Measurements from ENCODE around the gene FAM219B.

DNA sequence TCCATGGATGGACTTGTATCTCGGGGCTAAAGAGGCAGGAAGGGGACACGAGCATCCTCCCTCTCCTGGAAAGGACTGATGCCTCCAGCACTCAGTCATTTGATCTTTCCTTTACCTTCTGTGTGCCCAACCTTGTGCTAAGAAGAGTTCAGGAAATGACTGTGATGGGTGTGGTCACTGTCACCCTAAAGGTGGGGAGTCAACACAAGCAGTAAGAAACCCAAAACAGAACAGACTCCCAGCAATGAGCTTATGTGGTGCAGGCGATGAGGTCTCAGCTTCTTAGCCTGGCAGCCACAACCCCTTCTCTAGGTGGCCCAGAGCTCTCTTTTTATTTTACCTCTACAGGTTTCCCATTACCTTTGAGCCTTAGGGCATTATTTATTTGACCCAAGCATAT is 13.0 kb downstream of the FAM219B start:
- TF ChIP-seq, protein P1, sequence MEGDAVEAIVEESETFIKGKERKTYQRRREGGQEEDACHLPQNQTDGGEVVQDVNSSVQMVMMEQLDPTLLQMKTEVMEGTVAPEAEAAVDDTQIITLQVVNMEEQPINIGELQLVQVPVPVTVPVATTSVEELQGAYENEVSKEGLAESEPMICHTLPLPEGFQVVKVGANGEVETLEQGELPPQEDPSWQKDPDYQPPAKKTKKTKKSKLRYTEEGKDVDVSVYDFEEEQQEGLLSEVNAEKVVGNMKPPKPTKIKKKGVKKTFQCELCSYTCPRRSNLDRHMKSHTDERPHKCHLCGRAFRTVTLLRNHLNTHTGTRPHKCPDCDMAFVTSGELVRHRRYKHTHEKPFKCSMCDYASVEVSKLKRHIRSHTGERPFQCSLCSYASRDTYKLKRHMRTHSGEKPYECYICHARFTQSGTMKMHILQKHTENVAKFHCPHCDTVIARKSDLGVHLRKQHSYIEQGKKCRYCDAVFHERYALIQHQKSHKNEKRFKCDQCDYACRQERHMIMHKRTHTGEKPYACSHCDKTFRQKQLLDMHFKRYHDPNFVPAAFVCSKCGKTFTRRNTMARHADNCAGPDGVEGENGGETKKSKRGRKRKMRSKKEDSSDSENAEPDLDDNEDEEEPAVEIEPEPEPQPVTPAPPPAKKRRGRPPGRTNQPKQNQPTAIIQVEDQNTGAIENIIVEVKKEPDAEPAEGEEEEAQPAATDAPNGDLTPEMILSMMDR (IDR thresholded peaks at IDR 0.05) = no peak
- TF ChIP-seq POLR2A (IDR thresholded peaks at IDR 0.05) = no peak

Measured in ovary (tissue), 3 donors.